ENCODE results near the gene TNIK.
"Not testable (repeated sequence)": the region's sequence is repeated elsewhere in the genome, so short reads cannot be mapped to it uniquely, and the experiment has no call there.

TNIK gene

DNA sequence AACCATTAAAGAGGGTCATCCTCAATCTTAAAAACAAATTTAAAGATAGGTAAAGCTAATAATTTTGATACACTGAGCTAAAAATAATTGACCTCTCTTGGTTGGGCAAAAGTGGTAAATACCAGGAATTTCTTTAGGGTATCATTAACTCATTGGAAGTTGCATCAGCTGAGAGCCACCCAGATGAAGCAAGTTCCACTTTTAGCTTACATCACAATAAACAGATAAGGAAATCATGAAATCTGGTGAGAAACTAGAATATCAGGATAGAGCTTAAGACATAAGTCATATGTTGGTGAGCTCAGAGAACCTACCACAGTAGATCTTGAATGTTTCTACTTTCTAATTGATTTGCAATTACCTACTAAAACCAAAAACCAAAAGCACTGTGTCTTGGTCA lies 336.3 kb downstream of the TNIK start:
- H3K4me3 ChIP-seq (ENCODE audit: low read depth, low read length), result no peak overlapping the region
- TF ChIP-seq, protein P1, sequence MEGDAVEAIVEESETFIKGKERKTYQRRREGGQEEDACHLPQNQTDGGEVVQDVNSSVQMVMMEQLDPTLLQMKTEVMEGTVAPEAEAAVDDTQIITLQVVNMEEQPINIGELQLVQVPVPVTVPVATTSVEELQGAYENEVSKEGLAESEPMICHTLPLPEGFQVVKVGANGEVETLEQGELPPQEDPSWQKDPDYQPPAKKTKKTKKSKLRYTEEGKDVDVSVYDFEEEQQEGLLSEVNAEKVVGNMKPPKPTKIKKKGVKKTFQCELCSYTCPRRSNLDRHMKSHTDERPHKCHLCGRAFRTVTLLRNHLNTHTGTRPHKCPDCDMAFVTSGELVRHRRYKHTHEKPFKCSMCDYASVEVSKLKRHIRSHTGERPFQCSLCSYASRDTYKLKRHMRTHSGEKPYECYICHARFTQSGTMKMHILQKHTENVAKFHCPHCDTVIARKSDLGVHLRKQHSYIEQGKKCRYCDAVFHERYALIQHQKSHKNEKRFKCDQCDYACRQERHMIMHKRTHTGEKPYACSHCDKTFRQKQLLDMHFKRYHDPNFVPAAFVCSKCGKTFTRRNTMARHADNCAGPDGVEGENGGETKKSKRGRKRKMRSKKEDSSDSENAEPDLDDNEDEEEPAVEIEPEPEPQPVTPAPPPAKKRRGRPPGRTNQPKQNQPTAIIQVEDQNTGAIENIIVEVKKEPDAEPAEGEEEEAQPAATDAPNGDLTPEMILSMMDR (IDR thresholded peaks at IDR 0.05; ENCODE audit: low read depth, low read length), result no peak

DNA sequence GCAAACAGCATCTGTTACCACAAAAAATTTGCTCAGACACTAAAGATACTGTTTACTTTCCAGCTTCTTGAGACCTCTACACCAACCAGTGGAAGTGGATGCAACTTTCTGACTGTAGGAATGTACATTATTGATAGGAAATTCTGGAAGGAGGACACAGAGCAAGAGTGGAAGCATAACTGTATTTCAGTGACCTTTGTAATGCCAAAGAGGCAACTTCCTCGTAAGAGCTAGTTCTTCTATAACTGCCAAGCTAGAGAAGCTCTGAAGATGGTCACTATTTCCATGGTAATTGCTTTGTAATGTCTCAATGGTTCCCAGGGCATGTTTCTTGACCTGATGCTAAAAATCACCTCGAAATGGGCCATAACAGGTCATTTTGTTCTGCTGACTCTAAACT lies 337.3 kb downstream of the TNIK start:
- TF ChIP-seq, protein P1 (IDR thresholded peaks at IDR 0.05; ENCODE audit: low read depth, low read length), result no peak
- no peak overlapping the region for H3K4me3 ChIP-seq (ENCODE audit: low read depth, low read length)

DNA sequence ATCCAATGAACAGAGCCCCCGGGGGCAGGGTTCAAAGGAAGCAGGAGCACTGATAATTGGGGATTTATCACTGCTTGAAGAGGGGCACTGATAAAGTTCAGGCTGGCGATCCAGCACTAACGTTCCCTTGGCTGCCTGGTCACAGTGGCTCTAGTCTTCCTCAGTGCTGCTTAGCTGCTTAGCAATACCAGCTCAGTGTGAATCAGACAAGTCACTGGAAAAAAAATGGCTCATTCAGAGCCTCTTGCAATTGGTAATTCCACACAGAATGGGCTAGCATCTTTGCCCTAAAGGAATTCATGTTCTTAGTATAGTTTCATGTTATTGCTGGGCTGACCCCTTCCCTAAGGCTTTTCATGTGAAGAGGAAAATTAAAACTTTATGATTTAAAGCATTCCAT lies 338.0 kb downstream of the TNIK start:
- TF ChIP-seq, protein P1 (IDR thresholded peaks at IDR 0.05; ENCODE audit: low read depth, low read length), result no peak
- no peak overlapping the region for H3K4me3 ChIP-seq (ENCODE audit: low read depth, low read length)

DNA sequence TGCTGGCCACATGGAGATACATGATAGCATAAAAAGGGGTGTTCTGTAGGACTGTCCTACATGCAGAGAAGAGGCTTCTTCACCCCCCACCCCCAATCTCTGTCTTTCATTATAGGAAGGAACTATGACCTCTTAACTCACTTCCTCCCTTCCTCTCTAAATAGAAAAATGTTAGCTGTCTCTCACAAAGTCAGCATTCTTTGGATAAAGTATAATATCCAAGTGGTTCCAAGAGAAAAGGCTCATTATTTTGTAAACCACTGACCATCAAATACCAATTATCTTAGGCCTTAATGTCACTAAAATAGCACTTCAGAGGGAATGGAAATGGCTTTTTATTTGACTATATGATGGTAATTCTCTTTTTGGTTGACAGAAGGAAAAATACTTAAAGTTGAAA lies 338.4 kb downstream of the TNIK start:
- H3K4me3 ChIP-seq (ENCODE audit: low read depth, low read length), result no peak overlapping the region
- TF ChIP-seq, protein P1 (IDR thresholded peaks at IDR 0.05; ENCODE audit: low read depth, low read length), result no peak

DNA sequence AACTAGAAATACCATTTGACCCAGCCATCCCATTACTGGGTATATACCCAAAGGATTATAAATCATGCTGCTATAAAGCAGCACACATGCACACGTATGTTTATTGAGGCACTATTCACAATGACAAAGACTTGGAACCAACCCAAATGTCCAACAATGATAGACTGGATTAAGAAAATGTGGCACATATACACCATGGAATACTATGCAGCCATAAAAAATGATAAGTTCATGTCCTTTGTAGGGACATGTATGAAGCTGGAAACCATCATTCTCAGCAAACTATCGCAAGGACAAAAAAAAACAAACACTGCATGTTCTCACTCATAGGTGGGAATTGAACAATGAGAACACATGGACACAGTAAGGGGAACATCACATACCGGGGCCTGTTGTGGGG lies 340.8 kb downstream of the TNIK start:
- not testable (repeated sequence) for H3K4me3 ChIP-seq (ENCODE audit: low read depth, low read length)

DNA sequence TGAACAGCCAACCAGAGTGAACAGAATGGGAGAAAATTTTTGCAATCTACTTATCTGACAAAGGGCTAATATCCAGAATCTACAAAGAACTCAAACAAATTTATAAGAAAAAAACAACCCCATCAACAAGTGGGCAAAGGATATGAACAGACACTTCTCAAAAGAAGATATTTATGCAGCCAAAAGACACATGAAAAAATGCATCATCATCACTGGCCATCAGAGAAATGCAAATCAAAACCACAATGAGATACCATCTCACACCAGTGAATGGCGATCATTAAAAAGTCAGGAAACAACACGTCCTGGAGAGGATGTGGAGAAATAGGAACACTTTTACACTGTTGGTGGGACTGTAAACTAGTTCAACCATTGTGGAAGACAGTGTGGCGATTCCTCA lies 341.2 kb downstream of the TNIK start:
- not testable (repeated sequence) for H3K4me3 ChIP-seq (ENCODE audit: low read depth, low read length)

DNA sequence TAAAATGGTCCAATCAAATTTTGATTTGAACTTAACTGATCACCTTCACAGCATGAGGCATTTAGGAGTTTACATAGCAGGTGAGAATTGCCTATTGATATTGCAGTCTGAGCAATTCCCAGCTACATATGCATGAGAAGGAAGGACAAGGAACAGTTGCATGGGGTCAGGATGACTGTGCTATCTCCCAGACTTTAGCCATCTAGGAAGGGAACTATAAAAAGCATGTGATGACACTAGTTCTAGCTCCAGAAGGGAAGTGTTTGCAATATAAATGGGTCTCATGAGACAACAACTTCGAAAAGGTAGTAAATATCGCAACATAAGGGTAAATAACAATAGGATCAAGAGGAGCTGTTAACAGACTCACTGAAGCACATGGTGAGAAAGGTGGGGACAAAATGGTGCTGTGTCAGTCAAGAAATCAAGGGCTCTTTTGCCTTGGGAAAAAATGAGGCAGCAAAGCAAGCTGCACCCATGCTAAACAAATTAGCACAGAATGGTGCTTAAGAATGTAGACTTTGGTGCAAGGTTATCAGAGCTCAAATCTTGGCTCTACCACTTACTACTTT lies 343.3 kb downstream of the TNIK start:
- TF ChIP-seq, protein P1 (IDR thresholded peaks at IDR 0.05; ENCODE audit: low read depth, low read length), result no peak

DNA sequence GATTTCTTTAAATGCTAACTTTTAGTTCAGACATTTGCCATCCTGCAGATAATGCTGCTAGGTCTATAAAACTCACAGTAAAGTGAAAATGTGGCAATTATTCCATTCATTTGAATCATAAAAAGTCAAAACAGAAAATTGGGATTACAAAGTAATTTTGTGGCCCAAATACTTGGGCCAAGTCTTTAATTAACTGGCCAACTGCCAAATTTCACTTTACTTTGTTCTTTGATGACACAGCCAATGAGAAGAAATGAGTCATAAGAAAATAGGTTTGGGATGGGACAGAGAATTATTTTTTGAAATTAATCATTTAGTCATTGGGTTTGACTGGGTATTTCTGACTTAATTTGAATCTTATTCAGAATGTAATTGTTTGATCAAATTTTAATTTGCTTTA lies 343.8 kb downstream of the TNIK start:
- TF ChIP-seq, protein P1 (IDR thresholded peaks at IDR 0.05; ENCODE audit: low read depth, low read length), result no peak
- H3K4me3 ChIP-seq (ENCODE audit: low read depth, low read length), result no peak overlapping the region

More for the DNA sequence above, 343.3 kb downstream of the TNIK start:
- H3K4me3 ChIP-seq (ENCODE audit: low read depth, low read length), result no peak overlapping the region

Measured in WI38 (cell line).